ENCODE measurements around the gene TRAFD1. TPM values are rescaled to one million over a fixed set of nuclear protein-coding genes. Genes with fewer than 3 reads are reported as not detected.
"Not testable (repeated sequence)": the region's sequence is repeated elsewhere in the genome, so short reads cannot be mapped to it uniquely, and the experiment has no call there.

TRAFD1 gene
- total RNA-seq, 4 donors from 2014 or later, result 44.6 to 88.1 (median 54.6) TPM

- H3K36me3 ChIP-seq, result peaks cover 57% of the 10 kb centered on the region
- 48% methylated on average over 2 of the region's 2 CpGs for WGBS
- no peak for DNase-seq (ENCODE audit: low spot score in 2 of 2)
These were observed 28.7 kb upstream of the TRAFD1 start for GRCh38 chr12:112096667-112097066.

DNA sequence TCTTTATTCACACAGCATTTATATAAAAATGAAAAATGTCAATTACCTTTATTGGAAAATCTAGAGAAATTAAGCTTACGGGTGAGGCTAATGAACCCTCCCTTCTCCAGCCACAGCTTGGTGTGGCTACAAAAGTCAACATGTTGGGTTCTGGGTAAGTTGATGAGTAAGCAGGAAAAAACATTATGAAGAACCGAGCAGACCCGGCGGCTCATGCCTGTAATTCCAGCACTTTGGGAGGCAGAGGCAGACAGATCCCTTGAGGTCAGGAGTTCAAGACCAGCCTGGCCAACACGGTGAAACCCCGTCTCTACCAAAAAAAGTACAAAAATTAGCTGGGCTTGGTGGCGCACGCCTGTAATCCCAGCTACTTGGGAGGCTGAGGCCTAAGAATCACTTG is 27.7 kb upstream of the TRAFD1 start:
- Histone ChIP-seq H3K4me1 (peaks cover 5% of the 10 kb centered on the region), H3K36me3 (peaks cover 47% of the 10 kb centered on the region), H3K27ac (no peak overlapping the region), H3K4me3 (no peak overlapping the region), H3K27me3 (no peaks in the 10 kb centered on the region), H3K9me3 (no peaks in the 10 kb centered on the region)
- TF ChIP-seq CTCF (IDR thresholded peaks at IDR 0.05) (no peak), POLR2AphosphoS5 (IDR thresholded peaks at IDR 0.05) (no peak), EP300 (IDR thresholded peaks at IDR 0.05) (no peak), POLR2A (IDR thresholded peaks at IDR 0.05) (no peak)
- no peak for DNase-seq (ENCODE audit: low spot score in 2 of 2)
- whole genome bisulfite sequencing, result 91% methylated on average over 8 of the region's 8 CpGs

More at GRCh38 chr12:112096667-112097066, 28.7 kb upstream of the TRAFD1 start:
- Histone ChIP-seq H3K27ac (no peak overlapping the region), H3K9me3 (no peaks in the 10 kb centered on the region), H3K4me1 (peaks cover 5% of the 10 kb centered on the region), H3K27me3 (no peaks in the 10 kb centered on the region), H3K4me3 (no peak overlapping the region)
- TF ChIP-seq POLR2A (IDR thresholded peaks at IDR 0.05), result no peak

DNA sequence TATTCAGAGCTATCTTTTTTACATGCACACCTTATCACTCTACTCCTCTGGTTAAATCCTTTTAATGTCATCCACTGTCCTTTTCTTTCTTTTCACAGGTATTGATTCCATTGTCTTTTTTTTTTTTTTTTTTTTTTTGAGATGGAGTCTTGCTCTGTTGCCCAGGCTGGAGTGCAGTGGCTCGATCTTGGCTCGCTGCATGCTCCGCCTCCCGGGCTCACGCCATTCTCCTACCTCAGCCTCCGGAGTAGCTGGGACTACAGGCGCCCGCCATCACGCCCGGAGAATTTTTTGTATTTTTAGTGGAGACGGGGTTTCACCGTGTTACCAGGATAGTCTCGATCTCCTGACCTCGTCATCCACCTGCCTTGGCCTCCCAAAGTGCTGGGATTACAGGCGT is 24.9 kb upstream of the TRAFD1 start:
- H3K36me3 ChIP-seq, result peaks cover 43% of the 10 kb centered on the region
- not testable (repeated sequence) for H3K27ac ChIP-seq; DNase-seq (ENCODE audit: low spot score in 2 of 2); H3K27me3 ChIP-seq; H3K9me3 ChIP-seq; H3K4me3 ChIP-seq
- H3K4me1 ChIP-seq, result peaks cover 15% of the 10 kb centered on the region
- 96% methylated on average over 15 of the region's 15 CpGs for WGBS

- H3K27me3 ChIP-seq, result no peaks in the 10 kb centered on the region
- TF ChIP-seq POLR2A (IDR thresholded peaks at IDR 0.05) (no peak), EP300 (IDR thresholded peaks at IDR 0.05) (no peak), POLR2AphosphoS5 (IDR thresholded peaks at IDR 0.05) (no peak), CTCF (IDR thresholded peaks at IDR 0.05) (no peak)
- no peaks in the 10 kb centered on the region for H3K9me3 ChIP-seq
- DNase-seq (ENCODE audit: low spot score in 2 of 2), result peak in 1 of 2 donors; percentile 28
- H3K36me3 ChIP-seq, result peaks cover 38% of the 10 kb centered on the region
- no peak overlapping the region for H3K4me3 ChIP-seq
- 85% methylated on average over 4 of the region's 4 CpGs for WGBS
- peaks cover 25% of the 10 kb centered on the region for H3K4me1 ChIP-seq
- no peak overlapping the region for H3K27ac ChIP-seq
These were observed 23.2 kb upstream of the TRAFD1 start for GRCh38 chr12:112102127-112102526.

DNA sequence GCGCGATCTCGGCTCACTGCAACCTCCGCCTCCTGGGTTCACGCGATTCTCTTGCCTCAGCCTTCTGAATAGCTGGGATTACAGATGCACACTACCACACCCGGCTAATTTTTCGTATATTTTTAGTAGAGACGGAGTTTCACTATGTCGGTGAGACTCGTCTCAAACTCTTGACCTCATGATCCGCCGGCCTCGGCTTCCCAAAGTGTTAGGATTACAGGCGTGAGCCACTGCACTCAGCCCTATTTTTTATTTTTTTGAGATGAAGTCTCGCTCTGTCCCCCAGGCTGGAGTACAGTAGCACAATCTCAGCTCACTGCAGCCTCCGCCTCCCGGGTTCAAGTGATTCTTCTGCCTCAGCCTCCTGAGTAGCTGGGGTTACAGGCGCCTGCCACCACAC is 22.6 kb upstream of the TRAFD1 start:
- not testable (repeated sequence) for H3K27ac ChIP-seq, H3K9me3 ChIP-seq, H3K27me3 ChIP-seq, H3K4me3 ChIP-seq
- Histone ChIP-seq H3K4me1 (peaks cover 31% of the 10 kb centered on the region), H3K36me3 (peaks cover 34% of the 10 kb centered on the region)
- DNase-seq (ENCODE audit: low spot score in 2 of 2), result peak in 1 of 2 donors; percentile 72
- WGBS, result 94% methylated on average over 19 of the region's 19 CpGs

DNA sequence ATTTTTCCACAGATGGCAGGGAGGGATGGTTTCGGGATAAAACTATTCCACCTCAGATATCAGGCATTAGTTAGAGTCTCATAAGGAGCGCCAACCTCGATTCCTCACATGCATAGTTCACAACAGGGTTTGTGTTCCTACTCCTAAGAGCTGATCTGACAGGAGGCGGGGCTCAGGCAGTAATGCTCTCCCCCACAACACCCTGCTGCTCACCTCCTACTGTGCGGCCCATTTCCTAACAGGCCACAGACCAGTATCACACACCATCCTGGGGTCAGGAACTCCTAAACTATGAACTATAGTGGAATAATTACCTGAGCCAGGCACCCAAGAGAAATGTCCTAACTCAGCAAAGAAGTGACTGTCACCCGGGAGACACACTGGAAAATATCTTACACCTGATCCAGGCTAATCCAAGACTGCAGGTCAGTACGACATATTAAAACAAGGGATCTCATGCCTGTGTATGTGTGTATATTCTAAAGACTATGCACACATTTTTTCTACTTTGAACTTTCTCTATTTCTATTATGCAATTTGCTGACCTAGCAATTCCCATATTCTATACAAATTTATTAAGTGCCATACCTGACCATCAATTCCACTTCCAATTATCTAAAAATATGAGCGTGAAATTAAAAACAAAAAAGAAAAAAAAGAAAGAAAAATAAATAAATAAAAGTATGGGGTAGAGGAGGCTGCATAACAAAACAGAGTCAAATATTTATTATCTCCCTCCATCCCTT is 21.4 kb upstream of the TRAFD1 start:
- DNase-seq (ENCODE audit: low spot score in 2 of 2), result peak in 1 of 2 donors; percentile 47
- 87% methylated on average over 8 of the region's 8 CpGs for WGBS
- H3K36me3 ChIP-seq, result peaks cover 25% of the 10 kb centered on the region
- no peak overlapping the region for H3K4me3 ChIP-seq
- no peaks in the 10 kb centered on the region for H3K27me3 ChIP-seq
- no peaks in the 10 kb centered on the region for H3K9me3 ChIP-seq
- no peak for TF ChIP-seq POLR2A (IDR thresholded peaks at IDR 0.05)
- TF ChIP-seq POLR2AphosphoS5 (IDR thresholded peaks at IDR 0.05), result no peak
- no peak for TF ChIP-seq CTCF (IDR thresholded peaks at IDR 0.05)
- TF ChIP-seq EP300 (IDR thresholded peaks at IDR 0.05), result no peak
- no peak overlapping the region for H3K27ac ChIP-seq
- H3K4me1 ChIP-seq, result peaks cover 35% of the 10 kb centered on the region

DNA sequence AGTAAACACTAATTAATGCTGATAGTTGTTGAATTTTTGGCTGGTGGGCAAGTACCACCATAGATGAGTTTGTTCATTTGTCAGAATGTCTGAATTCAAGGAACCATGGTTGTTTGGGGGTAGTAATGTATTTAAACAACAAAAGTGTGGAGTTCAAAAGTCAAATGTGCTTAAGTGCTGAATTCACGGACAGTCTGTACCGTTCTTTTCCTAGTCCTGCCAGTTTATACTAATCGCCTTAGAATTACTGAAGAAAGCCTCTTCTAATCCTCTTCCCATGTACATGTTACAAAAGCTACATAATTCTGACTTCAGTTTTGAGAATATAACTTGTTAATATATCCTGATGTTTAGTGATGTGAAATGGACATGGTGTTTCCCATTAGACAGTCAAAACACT is 19.5 kb upstream of the TRAFD1 start:
- TF ChIP-seq POLR2AphosphoS5 (IDR thresholded peaks at IDR 0.05) (no peak), EP300 (IDR thresholded peaks at IDR 0.05) (no peak), CTCF (IDR thresholded peaks at IDR 0.05) (no peak), POLR2A (IDR thresholded peaks at IDR 0.05) (no peak)
- H3K4me1 ChIP-seq, result peaks cover 44% of the 10 kb centered on the region
- DNase-seq (ENCODE audit: low spot score in 2 of 2), result no peak
- no peak overlapping the region for H3K27ac ChIP-seq
- peaks cover 8% of the 10 kb centered on the region for H3K36me3 ChIP-seq
- H3K9me3 ChIP-seq, result no peaks in the 10 kb centered on the region
- WGBS, result 78% methylated on average over 3 of the region's 3 CpGs
- H3K27me3 ChIP-seq, result no peaks in the 10 kb centered on the region
- H3K4me3 ChIP-seq, result no peak overlapping the region

Measured in suprapubic skin (tissue), 4 donors.